Fibroblast of lung (primary cell): ENCODE data around the gene TBC1D7. TPM values are rescaled to one million over a fixed set of nuclear protein-coding genes. Genes with fewer than 3 reads are reported as not detected.

Experiments used
- DNase-seq, 2 donors: peaks; one replicate each; pipeline versions ENCODE4 v3.0.0 to v3.0.0-alpha.2; 2010; ENCODE audit warnings: low read depth in 2 of 2
- H2AFZ ChIP-seq: 2 replicates; pipeline ENCODE4 v1.5.1; 2012; ENCODE audit warnings: low read length, control low read depth, inconsistent platforms
- H3K27ac ChIP-seq: 2 replicates; pipeline ENCODE4 v1.5.1; 2011; ENCODE audit warnings: low read length, control low read depth; ENCODE audit not compliant: insufficient read depth
- H3K27me3 ChIP-seq: 2 replicates; pipeline ENCODE4 v1.5.1; 2011; ENCODE audit warnings: mild to moderate bottlenecking, low read length; ENCODE audit not compliant: control insufficient read depth, insufficient read depth
- H3K36me3 ChIP-seq: 2 replicates; pipeline ENCODE4 v1.5.1; 2011; ENCODE audit warnings: low read length; ENCODE audit not compliant: control insufficient read depth, insufficient read depth
- H3K4me1 ChIP-seq: 2 replicates; pipeline ENCODE4 v1.5.1; 2011; ENCODE audit warnings: low read length; ENCODE audit not compliant: control insufficient read depth, insufficient read depth; ENCODE audit errors: extremely low read depth
- H3K4me2 ChIP-seq: 2 replicates; pipeline ENCODE4 v1.5.1; 2011; ENCODE audit warnings: low read length, control low read depth; ENCODE audit not compliant: insufficient read depth; ENCODE audit errors: extremely low read depth
- H3K4me3 ChIP-seq, 4 experiments: fragments of 200-600 bp in 1 of 4; sonication (generic) in 1 of 4; replicated peaks in 1 of 4; 2 replicates each; pipeline ENCODE4 v1.5.1; 2011 to 2016; ENCODE audit warnings: low read length in 4 of 4, low read depth in 3 of 4, mild to moderate bottlenecking in 3 of 4, control low read depth in 2 of 4, inconsistent platforms in 1 of 4, mixed read lengths in 1 of 4; ENCODE audit not compliant: insufficient read depth in 1 of 4; ENCODE audit errors: control extremely low read depth in 1 of 4
- H3K79me2 ChIP-seq: 2 replicates; pipeline ENCODE4 v1.5.1; 2012; ENCODE audit warnings: mild to moderate bottlenecking, low read length, inconsistent platforms; ENCODE audit not compliant: control insufficient read depth, insufficient read depth
- H3K9ac ChIP-seq: 2 replicates; pipeline ENCODE4 v1.5.1; 2011; ENCODE audit warnings: mild to moderate bottlenecking, low read length, control low read depth; ENCODE audit not compliant: insufficient read depth
- H3K9me3 ChIP-seq: 2 replicates; pipeline ENCODE4 v1.5.1; 2012; ENCODE audit warnings: low read depth, low read length; ENCODE audit not compliant: control insufficient read depth, insufficient read depth
- H4K20me1 ChIP-seq: 2 replicates; pipeline ENCODE4 v1.5.1; 2011; ENCODE audit warnings: low read length; ENCODE audit not compliant: control insufficient read depth, insufficient read depth; ENCODE audit errors: extremely low read depth
- EZH2 ChIP-seq: IDR thresholded peaks from 2 replicates; pipeline ENCODE4 v1.5.1; 2012; ENCODE audit warnings: low read length, control low read depth, mild to moderate bottlenecking; ENCODE audit errors: missing control alignments
- polyA plus RNA-seq, 2 donors: library from polyadenylated mRNA; depleted of rRNA in 1 of 2; stranded (reverse) in 1 of 2; unstranded in 1 of 2; fragments of >200 nt; gene quantifications; 2 replicates each; pipeline ENCODE4 v1.2.1, GENCODE V29; 2011 to 2012; ENCODE audit warnings: missing spikeins in 1 of 2
- total RNA-seq: library from RNA; depleted of rRNA; stranded (reverse); fragments of >200 nt; gene quantifications from 2 replicates; pipeline ENCODE4 v1.2.1, GENCODE V29; 2014
- TF ChIP-seq, protein P1 (sequence below), 2 donors: IDR thresholded peaks in 1 of 2; conservative IDR thresholded peaks in 1 of 2; 1 replicate in 1 of 2; 2 replicates in 1 of 2; pipeline ENCODE4 v1.5.1; 2011 to 2012; ENCODE audit warnings: low read length in 2 of 2, control low read depth in 1 of 2, inconsistent platforms in 1 of 2, low read depth in 1 of 2, mild to moderate bottlenecking in 1 of 2

TBC1D7 gene
- total and polyA plus RNA-seq, 2 donors (not counting 1 experiment from before 2014, with no cell fraction given), result 19.3 to 31.1 TPM

DNA sequence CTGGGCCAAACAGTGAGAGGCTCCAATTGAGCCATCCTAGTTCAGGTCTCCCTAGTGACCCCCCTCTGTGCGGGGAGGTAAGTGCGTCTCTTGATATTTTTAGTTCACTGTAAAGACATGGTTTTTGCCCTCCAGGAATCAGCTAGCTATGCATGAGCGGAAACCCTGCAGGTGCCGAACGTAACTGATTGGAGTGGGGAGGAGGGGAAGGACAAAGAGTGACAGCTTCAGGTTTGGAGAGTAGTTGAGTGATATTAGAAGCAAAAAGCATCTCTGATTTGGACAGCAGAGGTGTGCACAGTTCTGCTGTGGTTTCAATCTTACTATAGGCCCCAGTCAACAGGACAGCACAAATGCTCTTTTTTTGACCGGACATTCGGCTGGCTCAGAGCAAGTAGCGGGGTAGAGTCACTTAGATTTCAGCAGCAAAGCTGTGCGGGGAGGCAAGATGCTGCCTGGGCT lies 31.8 kb downstream of the TBC1D7 start:
- Histone ChIP-seq H3K4me2 (no peak overlapping the region), H3K4me3 (no peak overlapping the region)

DNA sequence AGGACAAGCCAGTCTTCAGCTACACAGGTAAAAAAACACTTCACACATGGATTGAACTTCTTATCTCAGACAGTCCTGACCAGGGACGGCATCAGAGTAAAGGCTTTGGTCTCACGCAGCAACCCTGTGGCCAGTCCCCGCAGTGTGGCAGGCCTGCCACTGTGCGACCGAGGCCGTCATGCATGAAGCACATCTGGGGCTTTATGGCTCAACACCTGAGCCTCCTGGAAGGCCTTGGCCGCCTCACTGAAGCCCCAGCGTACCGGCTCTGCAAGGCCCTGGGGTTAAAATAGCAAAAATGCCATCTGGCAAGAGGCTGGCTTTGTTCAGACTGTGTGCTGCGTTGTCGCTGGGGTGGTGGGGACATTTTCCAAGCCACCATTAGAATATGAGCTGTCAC lies 32.8 kb downstream of the TBC1D7 start:
- no peak for TF ChIP-seq EZH2
- TF ChIP-seq, protein P1, sequence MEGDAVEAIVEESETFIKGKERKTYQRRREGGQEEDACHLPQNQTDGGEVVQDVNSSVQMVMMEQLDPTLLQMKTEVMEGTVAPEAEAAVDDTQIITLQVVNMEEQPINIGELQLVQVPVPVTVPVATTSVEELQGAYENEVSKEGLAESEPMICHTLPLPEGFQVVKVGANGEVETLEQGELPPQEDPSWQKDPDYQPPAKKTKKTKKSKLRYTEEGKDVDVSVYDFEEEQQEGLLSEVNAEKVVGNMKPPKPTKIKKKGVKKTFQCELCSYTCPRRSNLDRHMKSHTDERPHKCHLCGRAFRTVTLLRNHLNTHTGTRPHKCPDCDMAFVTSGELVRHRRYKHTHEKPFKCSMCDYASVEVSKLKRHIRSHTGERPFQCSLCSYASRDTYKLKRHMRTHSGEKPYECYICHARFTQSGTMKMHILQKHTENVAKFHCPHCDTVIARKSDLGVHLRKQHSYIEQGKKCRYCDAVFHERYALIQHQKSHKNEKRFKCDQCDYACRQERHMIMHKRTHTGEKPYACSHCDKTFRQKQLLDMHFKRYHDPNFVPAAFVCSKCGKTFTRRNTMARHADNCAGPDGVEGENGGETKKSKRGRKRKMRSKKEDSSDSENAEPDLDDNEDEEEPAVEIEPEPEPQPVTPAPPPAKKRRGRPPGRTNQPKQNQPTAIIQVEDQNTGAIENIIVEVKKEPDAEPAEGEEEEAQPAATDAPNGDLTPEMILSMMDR (conservative IDR thresholded peaks at IDR 0.05 in 1 of 2, IDR thresholded peaks at IDR 0.05 in 1 of 2; ENCODE audit: low read depth in 1 of 2, low read length in 2 of 2), result no peak
- Histone ChIP-seq H2AFZ (no peak overlapping the region), H3K9me3 (no peaks in the 10 kb centered on the region), H3K4me3 (no peak overlapping the region), H3K4me2 (no peak overlapping the region), H3K27me3 (no peaks in the 10 kb centered on the region), H4K20me1 (no peaks in the 10 kb centered on the region), H3K36me3 (peaks cover 8% of the 10 kb centered on the region), H3K79me2 (no peaks in the 10 kb centered on the region), H3K27ac (no peak overlapping the region), H3K9ac (no peak overlapping the region), H3K4me1 (no peaks in the 10 kb centered on the region)
- DNase-seq, result no peak

More for the DNA sequence above, 31.8 kb downstream of the TBC1D7 start:
- Histone ChIP-seq H3K79me2 (no peaks in the 10 kb centered on the region), H3K36me3 (peaks cover 8% of the 10 kb centered on the region), H4K20me1 (no peaks in the 10 kb centered on the region), H2AFZ (no peak overlapping the region), H3K9me3 (no peaks in the 10 kb centered on the region), H3K9ac (no peak overlapping the region), H3K27ac (no peak overlapping the region), H3K4me1 (no peaks in the 10 kb centered on the region), H3K27me3 (no peaks in the 10 kb centered on the region)
- TF ChIP-seq, protein P1 (conservative IDR thresholded peaks at IDR 0.05 in 1 of 2, IDR thresholded peaks at IDR 0.05 in 1 of 2; ENCODE audit: low read depth in 1 of 2, low read length in 2 of 2), result no peak
- TF ChIP-seq EZH2, result no peak
- no peak for DNase-seq

DNA sequence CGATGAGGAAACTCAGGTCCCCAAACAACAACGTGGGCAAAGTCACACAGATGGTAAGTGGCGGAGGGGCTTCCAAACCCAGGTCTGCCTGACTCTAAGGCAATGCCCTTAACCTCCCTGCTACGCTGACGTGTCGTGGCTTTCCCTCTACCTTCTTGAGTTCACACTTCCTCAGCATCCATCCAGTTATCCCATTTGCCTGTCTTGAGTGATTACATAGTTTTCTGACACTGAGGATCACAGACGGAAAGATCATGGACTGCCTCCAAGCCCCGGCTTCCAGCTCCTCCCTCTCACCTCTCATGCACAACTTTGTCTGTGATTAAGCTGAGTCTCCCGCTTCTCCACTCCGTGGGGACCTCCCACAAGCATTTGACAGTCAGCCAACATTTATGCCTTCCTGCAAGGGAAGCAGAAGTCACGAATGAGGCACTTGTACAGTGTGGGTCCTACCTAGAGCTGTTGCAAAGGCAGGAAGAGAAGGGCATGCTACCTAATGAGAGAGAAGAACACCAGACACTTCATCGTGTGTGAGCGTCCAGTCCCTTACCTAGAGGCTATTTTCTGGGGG lies 33.8 kb downstream of the TBC1D7 start:
- no peak overlapping the region for H2AFZ ChIP-seq
- no peaks in the 10 kb centered on the region for H3K79me2 ChIP-seq
- H3K27me3 ChIP-seq, result no peaks in the 10 kb centered on the region
- H3K4me3 ChIP-seq, result no peak overlapping the region
- H3K9ac ChIP-seq, result no peak overlapping the region
- H3K36me3 ChIP-seq, result peaks cover 8% of the 10 kb centered on the region
- H4K20me1 ChIP-seq, result no peaks in the 10 kb centered on the region
- no peak for DNase-seq
- H3K4me2 ChIP-seq, result no peak overlapping the region
- no peak overlapping the region for H3K27ac ChIP-seq
- TF ChIP-seq, protein P1 (conservative IDR thresholded peaks at IDR 0.05 in 1 of 2, IDR thresholded peaks at IDR 0.05 in 1 of 2; ENCODE audit: low read depth in 1 of 2, low read length in 2 of 2), result no peak
- TF ChIP-seq EZH2, result no peak
- H3K9me3 ChIP-seq, result no peaks in the 10 kb centered on the region
- H3K4me1 ChIP-seq, result no peaks in the 10 kb centered on the region
